ENCODE measurements around the gene ST6GALNAC6. TPM values are rescaled to one million over a fixed set of nuclear protein-coding genes. Genes with fewer than 3 reads are reported as not detected.

Gene ST6GALNAC6
- total RNA-seq, 1 donor, result 44.0 TPM

GRCh38 chr9:127916720-127917581, 17.5 kb upstream of the ST6GALNAC6 start, which contains the start of gene ST6GALNAC4:
Gene ST6GALNAC4 (minus strand): TSS chr9:127917041. CDS start chr9:127916419, 622 bp downstream.
- peak within 1 kb of the TSS; percentile 66 for H3K4me3 ChIP-seq (ENCODE audit: low read depth, low read length)
- DNase-seq (ENCODE audit: low read depth), result peak; percentile 93
- no peak for TF ChIP-seq CTCF (IDR thresholded peaks at IDR 0.05; ENCODE audit: insufficient read depth, low read depth, low read length)

- peak overlapping the region; percentile 66 for H3K4me3 ChIP-seq (ENCODE audit: low read depth, low read length)
- no peak for DNase-seq (ENCODE audit: low read depth)
- no peak for TF ChIP-seq CTCF (IDR thresholded peaks at IDR 0.05; ENCODE audit: insufficient read depth, low read depth, low read length)
Measured at GRCh38 chr9:127915801-127916719, 16.7 kb upstream of the ST6GALNAC6 start.

GRCh38 chr9:127915325-127915752, 15.9 kb upstream of the ST6GALNAC6 start:
- H3K4me3 ChIP-seq (ENCODE audit: low read depth, low read length), result no peak overlapping the region
- TF ChIP-seq CTCF (IDR thresholded peaks at IDR 0.05; ENCODE audit: insufficient read depth, low read depth, low read length), result no peak
- no peak for DNase-seq (ENCODE audit: low read depth)

- no peak for TF ChIP-seq CTCF (IDR thresholded peaks at IDR 0.05; ENCODE audit: insufficient read depth, low read depth, low read length)
- DNase-seq (ENCODE audit: low read depth), result no peak
- no peak overlapping the region for H3K4me3 ChIP-seq (ENCODE audit: low read depth, low read length)
Measured at GRCh38 chr9:127913682-127914081, 14.3 kb upstream of the ST6GALNAC6 start.

- no peak for DNase-seq (ENCODE audit: low read depth)
- TF ChIP-seq CTCF (IDR thresholded peaks at IDR 0.05; ENCODE audit: insufficient read depth, low read depth, low read length), result no peak
- no peak overlapping the region for H3K4me3 ChIP-seq (ENCODE audit: low read depth, low read length)
Measured at GRCh38 chr9:127912882-127913281, 13.5 kb upstream of the ST6GALNAC6 start.

GRCh38 chr9:127912296-127912695, 12.9 kb upstream of the ST6GALNAC6 start:
- no peak for DNase-seq (ENCODE audit: low read depth)
- no peak for TF ChIP-seq CTCF (IDR thresholded peaks at IDR 0.05; ENCODE audit: insufficient read depth, low read depth, low read length)
- H3K4me3 ChIP-seq (ENCODE audit: low read depth, low read length), result no peak overlapping the region
